ACHN (cell line): ENCODE measurements around the gene TOX3.

Experiments used
- DNase-seq: peaks from one replicate; pipeline ENCODE4 v3.0.0-alpha.2; 2015
- in situ Hi-C: cut with HindIII; loops from 2 replicates; pipeline ENCODE4 v1.10.0; 2017; ENCODE audit warnings: low sequenced_read_pairs, low pct_ligation_motif_present, low pct_unique_long_range_greater_than_20kb

The TOX3 gene

DNA sequence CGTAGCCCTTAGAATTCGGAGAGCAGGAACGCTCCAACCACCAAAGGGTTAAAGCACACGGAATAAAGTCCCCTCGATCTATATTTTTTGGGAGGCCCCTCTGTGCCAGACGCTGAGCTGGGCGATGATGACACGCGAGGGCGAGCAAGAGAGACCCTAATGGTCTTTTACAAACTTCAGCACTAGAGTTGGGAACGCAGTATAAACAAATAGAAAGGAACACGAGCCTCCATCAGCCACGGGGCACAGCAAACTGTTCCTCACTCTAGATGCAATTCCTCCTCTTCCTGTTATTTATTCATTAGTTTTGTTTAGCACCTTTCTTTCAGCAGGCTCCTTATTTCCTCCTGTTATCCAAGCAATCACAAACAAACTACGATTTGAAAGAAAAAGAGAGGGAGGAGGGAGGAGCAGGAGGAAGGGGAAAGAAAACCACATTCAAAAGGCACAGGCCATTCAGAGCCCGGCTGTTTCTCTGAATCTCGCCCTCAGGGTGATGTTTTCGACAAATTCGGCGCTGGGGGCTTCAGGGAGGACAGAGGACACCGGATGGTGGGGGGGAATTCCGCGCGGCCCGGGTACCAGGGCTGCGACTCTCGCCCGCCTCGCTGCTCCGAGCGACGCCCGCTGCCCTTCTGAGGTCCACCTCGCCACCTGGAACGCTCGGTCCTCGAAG is 1.6 kb downstream of the TOX3 start:
- in situ Hi-C loops, result no loop called here
- DNase-seq, result no peak

GRCh38 chr16:52544703-52545102 is 2.2 kb downstream of the TOX3 start:
- in situ Hi-C loops, result no loop called here
- DNase-seq, result no peak

DNA sequence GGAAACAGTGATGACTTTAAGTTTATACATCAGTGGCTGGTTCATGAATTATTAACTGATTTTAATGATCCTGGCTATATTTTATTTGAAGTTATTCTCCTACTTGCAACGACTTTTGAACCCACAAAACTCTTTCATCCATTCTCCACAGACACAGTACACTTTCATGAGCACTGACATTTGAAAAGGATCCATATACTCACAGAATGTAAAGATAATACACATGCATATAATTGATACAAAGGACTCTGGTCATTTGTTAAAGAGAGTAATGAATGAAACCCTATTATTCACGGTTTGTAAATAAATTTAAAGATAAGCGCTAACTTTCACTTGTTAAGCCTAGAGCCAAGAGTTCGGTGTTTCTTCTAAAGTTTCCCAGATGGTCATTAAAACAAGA is 3.3 kb downstream of the TOX3 start:
- in situ Hi-C loops, result no loop called here
- DNase-seq, result no peak

DNA sequence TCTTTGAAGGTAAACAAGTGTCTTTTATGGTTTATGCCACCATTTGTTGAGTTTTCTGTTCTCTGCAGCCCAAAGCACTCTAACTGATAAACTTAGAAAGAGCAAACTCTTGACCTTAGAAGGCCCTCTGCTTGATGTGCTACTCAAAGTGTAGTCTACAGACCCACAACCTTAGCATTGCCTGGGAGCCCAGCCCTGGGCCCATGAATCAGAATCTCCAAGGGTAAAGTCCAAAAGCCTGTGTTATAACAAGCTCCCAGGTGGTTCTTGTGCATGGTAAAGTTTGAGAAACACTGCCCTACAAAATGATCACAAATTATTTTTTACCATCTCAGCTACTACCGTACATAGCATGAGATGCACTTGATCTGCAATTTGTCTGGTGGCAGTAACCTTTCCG is 6.0 kb downstream of the TOX3 start:
- in situ Hi-C loops, result no loop called here
- no peak for DNase-seq

GRCh38 chr16:52539191-52539590 is 7.8 kb downstream of the TOX3 start:
- in situ Hi-C loops, result no loop called here
- no peak for DNase-seq

GRCh38 chr16:52538511-52538910 is 8.4 kb downstream of the TOX3 start:
- DNase-seq, result no peak
- in situ Hi-C loops, result no loop called here

DNA sequence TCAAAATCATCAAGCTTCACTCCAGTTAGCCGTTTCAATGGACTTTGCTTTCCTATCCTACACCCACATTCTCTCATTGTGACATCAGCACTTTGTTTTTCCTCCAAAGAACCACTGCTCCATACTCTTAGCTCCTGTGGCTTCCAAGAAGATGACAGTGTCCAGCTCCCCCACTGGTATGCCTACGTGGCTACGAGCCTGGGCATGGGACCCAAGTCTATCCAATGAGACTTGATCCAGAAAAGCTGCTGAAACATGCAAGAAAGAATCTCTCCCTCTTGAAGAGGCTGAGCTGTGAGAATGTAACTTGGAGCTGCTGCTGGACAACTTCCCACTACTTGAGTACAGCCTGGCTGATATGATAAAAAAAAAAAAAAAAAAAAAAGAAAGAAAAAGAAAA is 9.4 kb downstream of the TOX3 start:
- DNase-seq, result no peak
- in situ Hi-C loops, result no loop called here

- in situ Hi-C loops, result no loop called here
- DNase-seq, result no peak
Observed at GRCh38 chr16:52535076-52535475, 11.9 kb downstream of the TOX3 start.

GRCh38 chr16:52533296-52533695 is 13.6 kb downstream of the TOX3 start:
- DNase-seq, result no peak
- in situ Hi-C loops, result no loop called here

DNA sequence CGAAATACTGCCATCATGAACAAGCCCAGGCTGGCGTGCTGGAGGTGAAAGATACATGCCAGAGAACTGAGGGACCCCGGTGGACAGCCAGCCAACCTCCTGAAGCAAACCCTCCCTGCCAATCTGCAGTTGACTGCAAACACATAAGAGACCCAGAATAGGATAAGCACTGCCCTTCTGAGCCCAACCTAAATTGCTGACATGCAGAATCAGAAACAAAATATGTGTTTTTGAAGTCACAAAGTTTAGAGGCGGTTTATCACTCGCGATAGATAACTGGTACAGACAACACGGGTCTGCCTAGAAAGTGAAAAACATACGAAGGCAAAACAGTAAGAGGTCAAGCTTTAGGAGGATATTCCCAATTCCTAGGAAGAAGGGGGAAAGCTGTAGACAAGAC is 14.6 kb downstream of the TOX3 start:
- DNase-seq, result no peak
- in situ Hi-C loops, result no loop called here

DNA sequence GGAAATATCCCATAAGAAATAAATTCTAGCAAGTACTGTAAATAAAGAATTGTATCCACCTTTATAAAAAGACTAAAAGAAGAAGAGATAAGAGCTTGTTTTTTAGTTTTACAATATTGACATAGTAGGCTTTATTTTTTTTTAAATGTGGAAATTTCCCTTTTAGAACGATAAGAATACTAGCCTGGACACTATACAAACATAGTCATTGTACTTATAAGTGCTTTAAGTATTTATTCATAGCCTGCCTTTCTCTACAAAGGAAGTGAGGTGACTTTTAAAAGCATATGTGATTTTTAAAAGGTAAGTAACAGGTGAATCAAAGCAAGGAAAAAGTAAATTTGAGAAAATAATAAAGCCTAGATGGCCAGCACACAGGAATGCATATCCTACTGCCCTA is 17.7 kb downstream of the TOX3 start:
- in situ Hi-C loops, result no loop called here
- DNase-seq, result no peak

DNA sequence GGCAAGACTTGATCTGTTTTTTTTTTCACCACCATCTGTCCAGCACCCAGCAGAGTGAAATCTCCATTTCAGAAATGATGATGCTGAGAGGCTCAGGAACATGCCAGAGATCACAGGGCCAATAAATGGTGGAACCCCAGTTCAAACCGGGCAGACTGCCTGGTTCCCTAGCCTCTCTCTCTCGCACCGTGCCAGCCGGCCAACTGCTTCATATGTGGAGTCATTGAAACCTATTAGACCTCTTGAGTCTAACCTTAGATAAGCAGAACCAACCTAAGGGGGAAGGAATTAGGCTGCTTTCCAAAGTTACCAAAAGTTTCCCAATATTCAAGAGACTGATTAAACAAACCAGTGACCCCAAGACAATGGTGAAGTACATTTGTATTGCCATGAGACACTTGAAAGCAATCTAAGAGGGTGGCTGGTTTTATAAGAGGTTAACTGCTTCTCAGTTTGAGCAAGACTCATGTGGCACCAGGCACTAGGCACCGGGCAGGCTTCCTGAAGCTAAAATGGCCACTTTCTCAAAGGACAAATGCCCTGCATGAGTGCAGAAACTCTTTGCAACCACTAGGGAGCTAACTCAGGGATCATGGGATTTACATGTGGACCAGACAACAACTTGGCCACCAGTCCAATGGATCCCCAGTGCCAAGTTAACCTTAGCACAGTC is 18.4 kb downstream of the TOX3 start:
- DNase-seq, result no peak
- in situ Hi-C loops, result no loop called here

DNA sequence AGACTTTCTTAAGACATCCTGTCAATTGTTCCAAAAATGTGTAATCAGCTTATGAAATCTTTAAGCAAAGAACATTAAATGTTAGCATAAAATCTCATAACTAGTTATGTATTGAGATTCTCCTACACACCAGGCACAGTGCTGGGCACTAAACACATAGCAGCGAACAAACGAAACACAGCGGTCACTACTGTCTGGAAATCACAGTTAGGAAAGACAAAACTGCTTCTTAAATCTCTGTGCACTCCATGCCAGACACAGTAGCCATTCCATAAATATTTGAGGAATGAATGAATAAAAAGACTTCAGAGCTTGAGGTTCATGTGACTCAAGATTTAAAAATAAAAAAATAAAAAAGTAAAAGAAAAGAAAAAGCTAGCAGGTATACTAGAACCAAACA is 20.1 kb downstream of the TOX3 start:
- in situ Hi-C loops, result no loop called here
- no peak for DNase-seq

DNA sequence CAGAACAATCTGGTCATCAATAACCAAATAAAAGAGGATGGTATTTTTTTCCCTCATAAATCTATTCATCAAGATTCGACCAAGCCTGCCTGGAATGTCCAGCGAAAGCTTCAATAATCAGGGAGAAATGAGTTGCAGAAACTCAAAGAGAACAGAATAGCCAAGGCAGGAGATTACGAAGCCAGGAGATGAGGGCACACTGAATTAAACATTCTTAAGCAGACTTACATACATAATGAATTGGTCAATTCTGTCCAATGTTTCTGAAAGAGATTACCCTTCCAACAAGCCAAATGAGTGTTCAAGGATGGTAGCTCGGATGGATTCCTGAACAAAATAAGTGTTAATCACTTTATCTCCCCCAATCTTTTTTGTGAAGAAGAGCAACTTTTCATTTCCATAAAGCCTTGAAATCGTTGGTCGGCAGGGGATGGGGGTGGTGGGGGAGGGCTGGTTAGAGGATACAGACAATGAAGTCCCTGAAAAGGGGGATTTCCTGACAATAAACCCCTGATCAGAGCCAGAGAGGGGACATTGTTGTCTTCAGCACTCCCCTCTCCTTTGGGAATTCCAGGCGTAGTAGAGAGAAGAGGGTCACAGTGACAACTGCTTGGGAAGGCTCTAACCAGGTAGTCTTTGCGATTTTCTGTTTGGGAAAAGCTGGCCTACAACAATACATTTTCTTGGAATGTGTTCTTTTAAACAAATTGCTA is 20.7 kb downstream of the TOX3 start:
- DNase-seq, result no peak
- in situ Hi-C loops, result no loop called here

GRCh38 chr16:52521570-52521969 is 25.4 kb downstream of the TOX3 start:
- in situ Hi-C loops, result no loop called here
- no peak for DNase-seq

DNA sequence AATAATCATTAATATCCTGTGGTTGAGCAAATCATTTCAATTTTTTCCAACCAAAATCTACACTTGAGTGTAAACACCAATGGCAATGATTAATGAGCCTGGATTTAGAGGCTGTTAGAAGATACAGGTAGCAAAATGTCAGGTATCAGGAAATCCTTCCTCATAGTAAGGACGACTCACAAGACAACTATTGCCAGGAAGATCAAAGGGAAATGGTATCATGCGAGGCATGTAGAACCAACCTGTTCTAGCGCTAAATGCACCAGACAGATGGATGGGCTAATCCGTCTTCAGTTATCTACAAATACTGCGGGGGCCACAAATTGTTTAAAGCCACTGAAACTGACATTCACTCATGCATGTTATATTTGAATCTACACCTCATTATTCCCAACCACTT is 28.1 kb downstream of the TOX3 start:
- in situ Hi-C loops, result no loop called here
- no peak for DNase-seq

GRCh38 chr16:52515068-52515671 is 31.8 kb downstream of the TOX3 start:
- in situ Hi-C loops, result no loop called here
- DNase-seq, result peak; percentile 12

- in situ Hi-C loops, result no loop called here
- DNase-seq, result no peak
Observed at GRCh38 chr16:52512297-52512987, 34.5 kb downstream of the TOX3 start.

DNA sequence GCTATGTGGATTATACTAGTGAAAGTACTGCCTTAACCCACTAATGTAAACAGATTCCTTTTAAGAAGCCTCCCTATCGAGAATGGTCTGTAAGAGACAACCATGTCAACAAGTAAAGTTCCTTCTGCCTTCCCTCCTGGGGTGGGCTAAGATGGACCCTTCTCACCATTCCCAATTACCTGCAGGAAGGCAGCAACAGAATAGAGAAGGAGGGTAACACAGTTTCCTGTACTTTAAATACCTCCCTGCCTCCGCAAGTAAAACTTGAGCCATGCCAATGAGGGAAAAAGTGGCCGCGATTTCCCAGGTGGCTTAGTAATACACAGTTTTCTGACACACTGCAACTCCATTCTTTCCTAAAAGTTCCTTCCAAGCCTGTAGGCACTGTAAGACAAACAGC is 45.2 kb downstream of the TOX3 start:
- in situ Hi-C loops, result no loop called here
- DNase-seq, result no peak
